HCT116 (cell line): ENCODE data around the gene KIF18B. TPM values are rescaled to one million over a fixed set of nuclear protein-coding genes. Genes with fewer than 3 reads are reported as not detected.

ENCODE experiments used
- ATAC-seq: fragments of 200-7000 bp; cut with Tn5 transposase; 2 replicates; pipeline ENCODE4 v1.9.1; 2020; ENCODE audit warnings: mild to moderate bottlenecking, moderate library complexity
- BruUV-seq: library from RNA; stranded (reverse); fragments of 400-500 nt; replicated peaks from 2 replicates; lab custom pipeline; 2021; lab: Mats Ljungman, UMichigan
- CTCF ChIA-PET: fragments of 300-600 bp; sonication (Branson Sonifier 250); formaldehyde crosslinking; loops from one replicate; lab custom pipeline; 2021; ENCODE audit warnings: antibody characterized with exemption; lab: Charles Lee
- POLR2A ChIA-PET: fragments of 300-600, 350-600 bp; sonication (Branson Sonifier 250); formaldehyde crosslinking; loops from one replicate; lab custom pipeline; 2021; ENCODE audit warnings: antibody characterized with exemption; lab: Charles Lee
- RAD21 ChIA-PET, 2 experiments: fragments of 300-600 bp; sonication (Branson Sonifier 250); formaldehyde crosslinking; loops; one replicate each; lab custom pipeline; 2023; ENCODE audit warnings: low total read pairs in 2 of 2; ENCODE audit not compliant: uncharacterized antibody in 2 of 2, unreplicated experiment in 2 of 2, low non-redundant PET in 1 of 2; lab: Charles Lee
- DNase-seq: peaks from one replicate; pipeline ENCODE4 v3.0.0-alpha.2; 2010; ENCODE audit warnings: low read depth, low spot score
- H2AFZ ChIP-seq: fragments of 200-600 bp; shearing (Covaris generic), sonication (generic); 2 replicates; pipeline ENCODE4 v1.6.1; 2017; ENCODE audit warnings: low read depth, mixed run types, mixed read lengths, antibody characterized with exemption, low read length; ENCODE audit not compliant: poor library complexity, severe bottlenecking
- H3K27ac ChIP-seq: 2 replicates; pipeline ENCODE4 v1.5.1; 2012; ENCODE audit warnings: low read depth, low read length
- H3K27me3 ChIP-seq: fragments of 200-600 bp; sonication (generic); 2 replicates; pipeline ENCODE4 v1.6.1; 2016; ENCODE audit warnings: mixed run types, low read length, mixed read lengths; ENCODE audit not compliant: insufficient read depth
- H3K36me3 ChIP-seq, 2 experiments: fragments of 200-500 bp in 1 of 2; fragments of 200-600 bp in 1 of 2; sonication (Bioruptor generic) in 1 of 2; sonication (generic) in 1 of 2; 2 replicates each; pipeline versions ENCODE4 v1.5.1 to v1.6.1; 2014 to 2016; ENCODE audit warnings: low read length in 2 of 2, inconsistent platforms in 1 of 2, mixed read lengths in 1 of 2, mixed run types in 1 of 2; ENCODE audit not compliant: insufficient read depth in 2 of 2, control insufficient read depth in 1 of 2
- H3K4me1 ChIP-seq, 2 experiments: fragments of 200-600 bp in 1 of 2; sonication (generic) in 1 of 2; 2 replicates each; pipeline versions ENCODE4 v1.5.1 to v1.6.1; 2012 to 2017; ENCODE audit warnings: low read length in 2 of 2, inconsistent platforms in 1 of 2, mild to moderate bottlenecking in 1 of 2, mixed read lengths in 1 of 2, mixed run types in 1 of 2, moderate library complexity in 1 of 2; ENCODE audit not compliant: insufficient read depth in 2 of 2, control insufficient read depth in 1 of 2
- H3K4me2 ChIP-seq: fragments of 200-600 bp; sonication (generic); 2 replicates; pipeline ENCODE4 v1.6.1; 2017; ENCODE audit warnings: mixed run types, low read length, mixed read lengths
- H3K4me3 ChIP-seq, 2 experiments: fragments of 200-600 bp in 1 of 2; sonication (generic) in 1 of 2; replicated peaks in 1 of 2; 2 replicates each; pipeline ENCODE4 v1.5.1; 2011 to 2016; ENCODE audit warnings: low read length in 2 of 2, control low read depth in 1 of 2, low read depth in 1 of 2, mild to moderate bottlenecking in 1 of 2, mixed read lengths in 1 of 2, mixed run types in 1 of 2
- H3K79me2 ChIP-seq: fragments of 200-600 bp; sonication (generic); 2 replicates; pipeline ENCODE4 v1.6.1; 2017; ENCODE audit warnings: mild to moderate bottlenecking, mixed run types, low read length, moderate library complexity, mixed read lengths; ENCODE audit not compliant: insufficient read depth
- H3K9ac ChIP-seq: fragments of 200-600 bp; sonication (generic); 2 replicates; pipeline ENCODE4 v1.6.1; 2016; ENCODE audit warnings: low read length, mixed read lengths
- H3K9me2 ChIP-seq: fragments of 200-600 bp; sonication (generic), shearing (Covaris generic); 2 replicates; pipeline ENCODE4 v1.6.1; 2017; ENCODE audit warnings: mixed run types, mild to moderate bottlenecking, moderate library complexity; ENCODE audit not compliant: insufficient read depth
- H3K9me3 ChIP-seq, 2 experiments: fragments of 200-500 bp in 1 of 2; fragments of 200-600 bp in 1 of 2; sonication (Bioruptor generic) in 1 of 2; sonication (generic) in 1 of 2; 2 replicates each; pipeline ENCODE4 v1.6.1; 2014 to 2017; ENCODE audit warnings: low read length in 2 of 2, mixed read lengths in 2 of 2, inconsistent platforms in 1 of 2, low read depth in 1 of 2, mild to moderate bottlenecking in 1 of 2, mixed run types in 1 of 2, moderate library complexity in 1 of 2; ENCODE audit not compliant: control insufficient read depth in 1 of 2, insufficient read depth in 1 of 2
- H4K20me1 ChIP-seq: fragments of 200-600 bp; sonication (generic), shearing (Covaris generic); 2 replicates; pipeline ENCODE4 v1.6.1; 2017; ENCODE audit warnings: mixed run types, mild to moderate bottlenecking, moderate library complexity; ENCODE audit not compliant: insufficient read depth
- ATF3 ChIP-seq: IDR thresholded peaks from 2 replicates; pipeline ENCODE4 v1.6.1; 2012
- CBX3 ChIP-seq: IDR thresholded peaks from 2 replicates; pipeline ENCODE4 v1.6.1; 2012; ENCODE audit warnings: low read depth
- EGR1 ChIP-seq: IDR thresholded peaks from 2 replicates; pipeline ENCODE4 v1.6.1; 2012; ENCODE audit warnings: low read depth
- ELF1 ChIP-seq: IDR thresholded peaks from 2 replicates; pipeline ENCODE4 v1.6.1; 2012; ENCODE audit warnings: low read depth, borderline replicate concordance
- EZH2phosphoT487 ChIP-seq: fragments of 200-600 bp; IDR thresholded peaks from 2 replicates; pipeline ENCODE4 v1.6.1; 2018; ENCODE audit warnings: antibody characterized with exemption, borderline replicate concordance
- FOSL1 ChIP-seq: IDR thresholded peaks from 2 replicates; pipeline ENCODE4 v1.6.1; 2012; ENCODE audit warnings: low read depth
- JUND ChIP-seq: IDR thresholded peaks from 2 replicates; pipeline ENCODE4 v1.6.1; 2012
- POLR2A ChIP-seq: IDR thresholded peaks from 2 replicates; pipeline ENCODE4 v1.7.0; 2011; ENCODE audit warnings: borderline replicate concordance; ENCODE audit not compliant: insufficient read depth, insufficient read length; ENCODE audit errors: extremely low read depth
- POLR2AphosphoS5 ChIP-seq: IDR thresholded peaks from 2 replicates; pipeline ENCODE4 v1.6.1; 2011; ENCODE audit warnings: mild to moderate bottlenecking, low read depth, low read length, moderate library complexity
- RAD21 ChIP-seq: IDR thresholded peaks from 2 replicates; pipeline ENCODE4 v1.6.1; 2012; ENCODE audit warnings: low read depth, mild to moderate bottlenecking
- REST ChIP-seq: IDR thresholded peaks from 2 replicates; pipeline ENCODE4 v1.6.1; 2012; ENCODE audit warnings: low read depth
- SIN3A ChIP-seq: IDR thresholded peaks from 2 replicates; pipeline ENCODE4 v1.6.1; 2012; ENCODE audit warnings: low read depth
- TCF7L2 ChIP-seq: IDR thresholded peaks from 2 replicates; pipeline ENCODE4 v1.7.0; 2011; ENCODE audit warnings: borderline replicate concordance, inconsistent platforms; ENCODE audit not compliant: insufficient read depth, insufficient read length; ENCODE audit errors: extremely low read depth
- YY1 ChIP-seq: IDR thresholded peaks from 2 replicates; pipeline ENCODE4 v1.6.1; 2011; ENCODE audit warnings: low read length, low read depth, moderate library complexity, mild to moderate bottlenecking; ENCODE audit not compliant: insufficient replicate concordance; ENCODE audit errors: extremely low read depth
- ZBTB33 ChIP-seq: IDR thresholded peaks from 2 replicates; pipeline ENCODE4 v1.6.1; 2011; ENCODE audit warnings: mild to moderate bottlenecking, low read length, moderate library complexity; ENCODE audit not compliant: insufficient replicate concordance; ENCODE audit errors: extremely low read depth
- ZFX ChIP-seq: fragments of 450-650 bp; IDR thresholded peaks from 2 replicates; pipeline ENCODE4 v1.6.1; 2017
- ZNF274 ChIP-seq: fragments of 200-500 bp; sonication (Bioruptor generic); IDR thresholded peaks from 2 replicates; pipeline ENCODE4 v1.6.1; 2014; ENCODE audit warnings: mild to moderate bottlenecking, low read depth, low read length, inconsistent platforms
- intact Hi-C: fragments of 100-400 bp; cut with micrococcal nuclease; formaldehyde crosslinking; loops from 2 replicates; pipeline ENCODE4 v1.10.0; 2022
- total RNA-seq: library from RNA; stranded (reverse); gene quantifications from one replicate; pipeline ENCODE4 v1.2.1, GENCODE V29; 2021; ENCODE audit not compliant: unreplicated experiment

Gene KIF18B
- total RNA-seq, 1 experiment from 2014 or later: 76.4 TPM

- intact Hi-C loops: no loop called here
- no peak within 1 kb of the TSS for H3K9ac ChIP-seq
- H3K4me1 ChIP-seq: peaks cover 0 to 17% of the 10 kb centered on the region in 2 experiments; a peak in 2 of 4 replicates
- no peaks in the 10 kb centered on the region for H3K9me2 ChIP-seq
- H3K27ac ChIP-seq: no peak within 1 kb of the TSS
- no peak within 1 kb of the TSS for H3K4me2 ChIP-seq
- ATAC-seq: no peak
- no peak within 1 kb of the TSS for H2AFZ ChIP-seq
- no peak for DNase-seq
- H3K4me3 ChIP-seq: no peak within 1 kb of the TSS
- H3K9me3 ChIP-seq: no peaks in the 10 kb centered on the region
- no TSS peak for BruUV-seq
- TF ChIP-seq JUND (no peak), YY1 (no peak), ZNF274 (no peak), POLR2A (no peak), ZFX (no peak), POLR2AphosphoS5 (no peak), CBX3 (no peak), ATF3 (no peak), EZH2phosphoT487 (no peak), FOSL1 (no peak), EGR1 (no peak), ELF1 (no peak), REST (no peak), RAD21 (no peak), TCF7L2 (no peak), ZBTB33 (no peak), SIN3A (no peak)
- no peaks in the 10 kb centered on the region for H3K36me3 ChIP-seq
- POLR2A ChIA-PET: no interaction called here
- H4K20me1 ChIP-seq: no peaks in the 10 kb centered on the region
- no peaks in the 10 kb centered on the region for H3K27me3 ChIP-seq
- RAD21 ChIA-PET: no interaction called here
- H3K79me2 ChIP-seq: no peaks in the 10 kb centered on the region
- CTCF ChIA-PET: interaction anchor here (0.6 kb wide), 1 partner anchor 106 kb away, joined by 3 read pairs; no protein-coding TSS in a partner anchor
These were observed 32.2 kb downstream of the KIF18B start, which contains the start of gene GFAP for GRCh38 chr17:44915321-44915726. Gene GFAP (minus strand): TSS chr17:44915500. CDS start chr17:44915486, 14 bp downstream.
